HG03565 (cell line): ENCODE results near the gene POU1F1.
"Not testable (repeated sequence)": the region's sequence is repeated elsewhere in the genome, so short reads cannot be mapped to it uniquely, and the experiment has no call there.

Experiments
- ATAC-seq: cut with Tn5 transposase; IDR thresholded peaks from one replicate; pipeline ENCODE4 v1.9.1; 2021; ENCODE audit warnings: mild to moderate bottlenecking, moderate library complexity; ENCODE audit not compliant: unreplicated experiment

The POU1F1 gene

DNA sequence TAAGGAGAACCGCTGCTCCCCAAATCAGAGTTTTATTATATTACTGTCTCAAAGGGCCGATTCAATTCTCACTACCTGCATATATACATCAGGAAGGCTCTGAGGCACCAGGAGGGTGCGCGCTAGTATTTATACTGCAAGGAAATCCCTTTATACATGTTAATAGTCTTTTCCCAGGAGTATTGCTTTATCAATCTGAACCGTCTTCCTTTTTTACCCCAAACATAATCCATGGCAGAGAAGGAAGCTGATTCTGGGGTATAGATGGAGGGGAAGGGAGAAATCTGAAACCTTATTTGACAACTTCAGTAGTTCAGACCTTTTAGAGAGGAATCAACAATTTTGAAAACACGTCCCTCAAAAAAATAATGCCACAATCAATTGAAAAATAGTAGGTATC, at the start of gene POU1F1:
Gene POU1F1 (minus strand): TSS at position 101 of the 400 bp plus-strand sequence. CDS start 122 bp downstream, outside the sequence.
- no peak for ATAC-seq

DNA sequence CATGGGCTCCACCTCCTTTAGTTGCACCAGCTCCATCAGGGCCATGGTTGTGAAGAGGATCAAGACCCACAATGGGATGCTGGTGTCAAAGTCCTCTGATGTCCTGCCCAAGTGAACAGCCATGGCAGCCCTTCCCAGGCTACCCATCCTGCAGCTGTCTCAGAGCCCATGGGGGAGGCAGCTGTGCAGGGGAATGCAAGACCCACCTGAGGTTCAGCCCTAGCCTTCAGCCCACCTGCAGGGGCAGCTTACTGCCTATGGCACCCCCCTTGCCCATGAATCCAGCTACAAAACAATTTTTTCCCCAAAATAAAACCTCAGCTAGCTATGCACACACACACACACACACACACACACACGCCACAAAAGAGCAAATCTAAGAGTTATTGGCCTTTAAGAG, 48.2 kb upstream of the POU1F1 start:
- no peak for ATAC-seq

GRCh38 chr3:87320756-87321626, 44.6 kb upstream of the POU1F1 start:
- ATAC-seq, result no peak

GRCh38 chr3:87318617-87319021, 42.2 kb upstream of the POU1F1 start:
- ATAC-seq, result no peak

GRCh38 chr3:87317779-87318178, 41.4 kb upstream of the POU1F1 start:
- ATAC-seq, result no peak

DNA sequence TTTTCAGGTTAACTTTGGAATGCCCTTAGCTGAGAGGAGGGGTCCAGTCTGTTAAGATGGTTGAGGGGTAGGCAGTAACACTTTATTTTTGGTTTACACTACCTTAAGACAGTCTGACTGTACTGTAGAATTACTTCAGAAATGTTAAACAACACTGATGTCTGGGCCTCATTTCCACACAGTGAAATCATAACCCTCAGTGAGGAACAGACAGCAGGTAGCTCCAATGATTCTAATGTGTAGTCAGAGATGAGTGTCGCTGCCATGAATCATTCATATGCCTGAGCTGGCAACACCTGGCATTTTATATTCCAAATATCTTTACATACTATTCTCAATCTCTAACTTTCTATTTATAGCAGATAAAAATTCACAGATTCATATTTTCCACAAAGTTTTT, 37.3 kb upstream of the POU1F1 start:
- no peak for ATAC-seq

DNA sequence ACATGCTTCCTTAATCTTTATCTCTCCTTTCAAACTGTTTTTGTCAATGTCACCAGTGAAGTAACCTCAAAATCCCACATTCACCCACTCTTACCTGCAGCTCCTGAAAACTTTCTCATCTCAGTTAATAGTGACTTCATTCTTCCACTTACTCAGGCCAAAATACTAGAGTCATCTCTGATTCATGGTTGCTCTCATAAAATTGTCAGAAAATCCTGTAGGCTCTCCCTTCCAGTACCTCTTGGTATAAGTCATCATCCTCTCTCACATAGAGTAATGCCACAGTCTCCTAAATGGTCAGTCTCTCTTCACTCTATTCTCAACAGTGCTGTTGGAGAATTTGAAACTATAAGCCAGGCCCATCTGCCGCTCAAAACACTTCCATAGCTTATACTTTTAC, 34.9 kb upstream of the POU1F1 start:
- ATAC-seq, result no peak

DNA sequence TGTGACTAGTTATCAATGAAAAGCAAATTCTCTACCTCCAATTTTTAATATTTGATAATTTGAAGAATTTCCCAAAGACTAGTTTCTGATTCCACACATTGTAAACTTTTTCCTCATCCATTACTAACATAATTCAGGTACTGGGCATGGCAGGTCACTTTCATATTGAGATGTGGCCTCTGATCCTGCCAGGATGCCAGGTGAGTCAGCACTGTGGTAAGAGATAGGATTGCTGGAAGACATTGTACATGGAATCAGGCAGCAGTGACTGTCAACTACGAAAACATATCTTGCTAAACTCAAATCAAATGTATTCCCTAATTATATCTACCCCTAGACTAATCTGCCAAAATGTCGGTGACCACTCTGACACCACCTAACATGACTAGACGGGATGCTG, 33.2 kb upstream of the POU1F1 start:
- no peak for ATAC-seq

DNA sequence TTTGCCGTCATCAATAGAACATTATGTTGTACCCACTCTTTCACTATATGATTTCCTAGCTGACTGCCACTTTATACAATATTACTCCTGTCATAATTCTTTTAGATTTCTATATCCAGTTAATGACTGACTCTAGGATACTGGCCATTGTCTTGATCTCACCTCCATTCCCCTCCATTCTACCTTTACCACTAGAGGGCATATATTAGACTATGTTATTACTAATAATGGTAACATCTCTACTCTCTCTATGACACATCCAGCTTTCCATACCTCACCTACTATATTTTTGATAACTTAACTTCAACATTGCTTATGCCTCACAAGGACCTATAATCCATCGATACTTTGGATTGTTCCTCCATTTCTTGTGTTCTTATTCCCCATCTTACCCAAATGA, 31.4 kb upstream of the POU1F1 start:
- peak; percentile 79 for ATAC-seq

DNA sequence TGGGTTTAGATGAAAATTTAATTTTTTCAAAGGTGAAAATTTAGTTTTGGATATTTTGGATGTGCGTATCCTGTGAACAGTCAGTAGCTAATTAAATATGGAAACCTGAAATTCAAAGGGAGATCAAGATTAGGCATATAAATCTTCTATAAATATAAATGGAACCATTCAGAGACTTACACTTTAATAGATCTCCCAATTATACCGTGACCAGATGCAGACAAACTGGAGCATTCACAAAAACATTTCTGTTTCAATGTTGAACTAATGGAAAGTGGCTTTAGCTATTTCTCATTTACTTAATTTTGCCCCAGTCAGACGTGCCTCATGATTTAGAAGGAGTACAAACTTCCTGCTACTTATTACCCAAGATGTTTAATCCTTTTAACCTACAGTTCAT, 29.1 kb upstream of the POU1F1 start:
- ATAC-seq, result no peak

DNA sequence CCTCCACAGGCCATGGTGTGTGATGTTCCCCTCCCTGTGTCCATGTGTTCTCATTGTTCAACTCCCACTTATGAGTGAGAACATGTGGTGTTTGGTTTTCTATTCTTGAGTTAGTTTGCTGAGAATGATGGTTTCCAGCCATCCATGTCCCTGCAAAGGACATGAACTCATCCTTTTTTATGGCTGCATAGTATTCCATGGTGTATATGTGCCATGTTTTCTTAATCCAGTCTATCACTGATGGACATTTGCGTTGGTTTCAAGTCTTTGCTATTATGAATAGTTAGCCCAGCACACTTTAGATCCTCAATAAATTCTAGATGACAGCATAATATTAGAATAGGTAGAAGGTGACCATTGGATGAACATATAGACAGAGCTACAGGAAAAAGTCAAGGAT, 28.6 kb upstream of the POU1F1 start:
- not testable (repeated sequence) for ATAC-seq

DNA sequence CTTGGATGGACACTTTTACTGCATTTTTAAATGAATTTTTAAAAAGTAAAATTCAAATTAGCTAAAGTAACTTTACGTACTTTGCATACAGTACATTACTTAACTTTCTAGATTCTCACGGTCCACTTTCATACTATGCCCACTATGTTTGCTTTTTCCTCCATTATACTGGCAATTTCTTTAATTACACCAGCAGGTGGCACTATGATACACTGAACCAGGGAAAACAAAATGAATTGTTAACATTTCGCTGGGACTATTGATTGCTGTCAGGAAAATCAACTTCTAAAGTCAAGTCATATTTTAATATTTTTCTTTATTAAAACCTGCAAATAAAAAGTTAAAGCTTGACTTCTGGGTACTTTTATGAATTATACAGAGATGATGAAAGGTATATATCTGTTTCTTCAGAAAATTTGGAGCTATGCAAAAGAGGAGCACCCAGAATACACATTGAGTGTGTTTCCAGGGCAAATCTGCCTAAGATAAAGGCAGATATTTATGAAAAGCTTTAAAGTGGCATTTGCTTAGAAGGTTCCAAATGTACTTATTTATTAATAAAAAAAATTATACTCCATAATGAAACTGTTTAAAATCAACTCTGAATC, 21.8 kb upstream of the POU1F1 start:
- ATAC-seq, result peak; percentile 87

DNA sequence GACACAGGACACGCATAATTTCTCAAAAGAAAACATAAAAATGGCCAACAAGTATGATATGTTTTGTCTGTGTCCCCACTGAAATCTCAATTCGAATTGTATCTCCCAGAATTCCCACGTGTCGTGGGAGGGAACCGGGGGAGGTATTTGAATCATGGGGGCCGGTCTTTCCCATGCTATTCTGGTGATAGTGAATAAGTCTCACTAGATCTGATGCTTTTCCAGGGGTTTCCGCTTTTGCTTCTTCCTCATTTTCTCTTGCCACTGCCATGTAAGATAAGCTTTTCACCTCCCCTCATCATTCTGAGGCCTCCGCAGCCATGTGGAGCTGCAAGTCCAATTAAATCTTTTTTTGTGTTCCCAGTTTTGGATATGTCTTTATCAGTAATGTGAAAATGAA, 12.1 kb upstream of the POU1F1 start:
- ATAC-seq, result no peak

GRCh38 chr3:87287011-87287410, 10.6 kb upstream of the POU1F1 start:
- ATAC-seq, result peak; percentile 82

DNA sequence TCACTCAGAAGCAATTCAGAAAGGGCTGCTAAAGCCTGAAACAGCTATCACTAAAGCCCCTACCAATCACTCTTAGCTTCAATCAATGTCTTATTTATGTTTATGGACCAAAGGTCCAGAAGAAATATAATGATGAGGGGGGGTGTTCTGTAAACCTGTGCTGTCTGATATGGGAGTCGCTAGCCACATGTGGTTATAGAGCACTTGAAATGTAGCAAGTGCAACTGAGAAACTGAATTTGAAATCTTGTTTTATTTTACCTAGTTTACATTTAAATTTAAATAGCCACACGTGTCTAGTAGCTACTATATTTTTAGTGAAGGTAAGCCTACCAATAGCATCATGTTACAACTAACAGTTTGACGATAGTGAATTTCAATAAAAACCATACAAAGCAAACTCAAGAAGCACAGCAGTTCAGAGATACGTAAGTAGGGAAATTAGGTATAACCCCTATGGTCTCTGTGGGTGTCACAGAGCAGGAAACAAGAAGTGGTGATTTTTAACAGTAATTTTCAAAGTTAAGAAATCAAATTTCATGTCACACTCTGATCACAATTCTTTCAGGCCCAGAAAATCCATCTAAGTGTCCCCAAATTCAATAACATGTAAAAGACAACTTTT, 3.6 kb downstream of the POU1F1 start:
- peak; percentile 93 for ATAC-seq

GRCh38 chr3:87270908-87271700, 5.3 kb downstream of the POU1F1 start:
- ATAC-seq, result no peak

- no peak for ATAC-seq
Observed at GRCh38 chr3:87269723-87270122, 6.7 kb downstream of the POU1F1 start.

- no peak for ATAC-seq
Observed at GRCh38 chr3:87268646-87269211, 7.7 kb downstream of the POU1F1 start.

- ATAC-seq, result no peak
Observed at GRCh38 chr3:87267953-87268645, 8.3 kb downstream of the POU1F1 start.

DNA sequence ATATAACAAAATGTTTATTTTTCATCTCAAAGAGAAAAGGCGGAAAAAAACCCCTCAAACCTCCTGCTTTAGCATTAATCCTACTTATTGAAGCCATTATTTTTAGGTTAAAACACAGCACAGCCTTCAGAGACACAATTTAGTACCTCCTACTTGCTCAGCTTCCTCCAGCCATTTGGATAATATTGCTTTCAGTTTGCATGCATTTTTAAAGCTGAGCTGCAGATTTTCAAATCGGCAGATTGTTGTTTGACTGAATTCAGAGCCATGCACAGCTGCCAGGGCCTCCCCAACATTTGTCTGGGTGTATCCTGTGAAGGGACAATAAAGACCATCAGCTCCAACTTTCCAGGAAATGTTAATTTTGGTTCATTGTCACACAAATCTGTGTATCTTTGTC, 14.5 kb downstream of the POU1F1 start:
- no peak for ATAC-seq
